ENCODE measurements around the gene SLFN13.

DNA sequence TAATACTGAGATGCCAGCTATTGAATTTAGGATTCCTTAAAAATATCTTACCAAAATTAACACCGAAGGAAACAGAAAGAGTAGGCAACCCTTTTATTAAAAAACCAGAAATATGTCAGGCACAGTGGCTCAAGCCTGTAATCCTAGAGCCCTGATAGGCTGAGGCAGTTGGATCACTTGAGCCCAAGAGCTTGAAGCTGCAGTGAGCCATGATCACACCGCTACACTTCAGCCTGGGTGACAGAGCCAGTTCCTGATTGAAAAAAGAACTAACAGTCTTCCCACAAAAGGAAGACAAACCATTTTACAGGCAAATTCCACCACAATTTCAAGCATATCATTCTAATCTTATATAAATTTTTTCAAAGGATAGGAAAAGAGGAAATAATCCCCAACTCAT is 31.9 kb downstream of the SLFN13 start:
- TF ChIP-seq, protein P1, sequence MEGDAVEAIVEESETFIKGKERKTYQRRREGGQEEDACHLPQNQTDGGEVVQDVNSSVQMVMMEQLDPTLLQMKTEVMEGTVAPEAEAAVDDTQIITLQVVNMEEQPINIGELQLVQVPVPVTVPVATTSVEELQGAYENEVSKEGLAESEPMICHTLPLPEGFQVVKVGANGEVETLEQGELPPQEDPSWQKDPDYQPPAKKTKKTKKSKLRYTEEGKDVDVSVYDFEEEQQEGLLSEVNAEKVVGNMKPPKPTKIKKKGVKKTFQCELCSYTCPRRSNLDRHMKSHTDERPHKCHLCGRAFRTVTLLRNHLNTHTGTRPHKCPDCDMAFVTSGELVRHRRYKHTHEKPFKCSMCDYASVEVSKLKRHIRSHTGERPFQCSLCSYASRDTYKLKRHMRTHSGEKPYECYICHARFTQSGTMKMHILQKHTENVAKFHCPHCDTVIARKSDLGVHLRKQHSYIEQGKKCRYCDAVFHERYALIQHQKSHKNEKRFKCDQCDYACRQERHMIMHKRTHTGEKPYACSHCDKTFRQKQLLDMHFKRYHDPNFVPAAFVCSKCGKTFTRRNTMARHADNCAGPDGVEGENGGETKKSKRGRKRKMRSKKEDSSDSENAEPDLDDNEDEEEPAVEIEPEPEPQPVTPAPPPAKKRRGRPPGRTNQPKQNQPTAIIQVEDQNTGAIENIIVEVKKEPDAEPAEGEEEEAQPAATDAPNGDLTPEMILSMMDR (IDR thresholded peaks at IDR 0.05) = no peak
- no peak for TF ChIP-seq POLR2A (IDR thresholded peaks at IDR 0.05)

Data from tibial nerve (tissue), 3 donors.